Activated CD4-positive, alpha-beta T cell treated with anti-CD3 and anti-CD28 coated beads for 48 hours (primary cell): ENCODE data around the gene GMDS.

ENCODE experiments used
- DNase-seq: peaks from one replicate; pipeline ENCODE4 v3.0.0-alpha.2; 2020

The GMDS gene

GRCh38 chr6:2237001-2237400 is 8.4 kb downstream of the GMDS start:
- DNase-seq: no peak

- no peak for DNase-seq
These were observed 9.5 kb downstream of the GMDS start for GRCh38 chr6:2235777-2236495.

GRCh38 chr6:2232445-2232844 is 13.0 kb downstream of the GMDS start:
- no peak for DNase-seq

GRCh38 chr6:2231438-2231837 is 14.0 kb downstream of the GMDS start:
- DNase-seq: no peak

- no peak for DNase-seq
These were observed 14.6 kb downstream of the GMDS start for GRCh38 chr6:2230659-2231277.

GRCh38 chr6:2229742-2230141 is 15.7 kb downstream of the GMDS start:
- no peak for DNase-seq

GRCh38 chr6:2229039-2229438 is 16.4 kb downstream of the GMDS start:
- no peak for DNase-seq

GRCh38 chr6:2228392-2228791 is 17.0 kb downstream of the GMDS start:
- no peak for DNase-seq

- no peak for DNase-seq
These were observed 18.6 kb downstream of the GMDS start for GRCh38 chr6:2226775-2227174.

- no peak for DNase-seq
These were observed 19.7 kb downstream of the GMDS start for GRCh38 chr6:2225422-2226392.

- DNase-seq: no peak
These were observed 20.5 kb downstream of the GMDS start for GRCh38 chr6:2224847-2225382.

- DNase-seq: no peak
These were observed 23.0 kb downstream of the GMDS start for GRCh38 chr6:2222275-2222842.

- no peak for DNase-seq
These were observed 23.6 kb downstream of the GMDS start for GRCh38 chr6:2221726-2222274.

GRCh38 chr6:2220154-2220553 is 25.3 kb downstream of the GMDS start:
- DNase-seq: no peak

GRCh38 chr6:2218866-2219265 is 26.5 kb downstream of the GMDS start:
- DNase-seq: no peak

GRCh38 chr6:2216794-2217383 is 28.5 kb downstream of the GMDS start:
- DNase-seq: no peak

- no peak for DNase-seq
These were observed 30.1 kb downstream of the GMDS start for GRCh38 chr6:2215342-2215741.

- no peak for DNase-seq
These were observed 32.3 kb downstream of the GMDS start for GRCh38 chr6:2213086-2213485.

- peak; percentile 54 for DNase-seq
These were observed 36.1 kb downstream of the GMDS start for GRCh38 chr6:2209226-2209809.

- DNase-seq: no peak
These were observed 36.9 kb downstream of the GMDS start for GRCh38 chr6:2208468-2208867.

- DNase-seq: no peak
These were observed 40.0 kb downstream of the GMDS start for GRCh38 chr6:2205396-2205795.

GRCh38 chr6:2204272-2204671 is 41.1 kb downstream of the GMDS start:
- DNase-seq: no peak
